Fibroblast of lung (primary cell): ENCODE data around the gene DUS3L.

Experiments used
- CTCF ChIP-seq, 2 donors: IDR thresholded peaks in 1 of 2; conservative IDR thresholded peaks in 1 of 2; 1 replicate in 1 of 2; 2 replicates in 1 of 2; pipeline ENCODE4 v1.5.1; 2011 to 2012; ENCODE audit warnings: low read length in 2 of 2, control low read depth in 1 of 2, inconsistent platforms in 1 of 2, low read depth in 1 of 2, mild to moderate bottlenecking in 1 of 2
- EZH2 ChIP-seq: IDR thresholded peaks from 2 replicates; pipeline ENCODE4 v1.5.1; 2012; ENCODE audit warnings: low read length, control low read depth, mild to moderate bottlenecking; ENCODE audit errors: missing control alignments

GRCh38 chr19:5789886-5790558 lies 941 bp downstream of the DUS3L start:
- TF ChIP-seq CTCF (conservative IDR thresholded peaks at IDR 0.05 in 1 of 2, IDR thresholded peaks at IDR 0.05 in 1 of 2; ENCODE audit: low read depth in 1 of 2, low read length in 2 of 2), result no peak
- no peak for TF ChIP-seq EZH2
